ENCODE data around the gene MTAP. TPM values are rescaled to one million over a fixed set of nuclear protein-coding genes. Genes with fewer than 3 reads are reported as not detected.

The MTAP gene
- total RNA-seq, 1 donor from 2014 or later = 25.7 TPM

DNA sequence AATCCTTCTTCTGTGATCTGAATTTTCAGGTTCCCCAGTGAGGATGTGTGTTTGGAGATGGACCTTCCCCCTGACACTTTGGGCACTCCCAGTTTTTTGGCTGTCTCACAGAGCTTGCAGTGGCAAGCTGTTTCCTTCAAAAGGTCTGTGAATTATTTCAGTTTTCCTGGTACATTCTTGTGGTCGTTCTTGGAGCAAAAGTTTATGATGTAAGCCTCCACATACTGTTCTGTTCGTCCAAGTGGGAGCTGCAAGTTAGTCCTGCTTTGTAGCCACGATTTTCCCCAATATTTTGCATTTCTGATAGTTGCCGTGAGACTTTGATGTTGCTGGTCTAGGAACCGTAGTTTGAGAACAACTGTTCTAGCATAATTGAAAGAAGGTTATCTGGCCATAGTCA lies 88.3 kb downstream of the MTAP start:
- no peak for DNase-seq
- intact Hi-C loops (cut with micrococcal nuclease) = no loop called here
- no peak for ATAC-seq

DNA sequence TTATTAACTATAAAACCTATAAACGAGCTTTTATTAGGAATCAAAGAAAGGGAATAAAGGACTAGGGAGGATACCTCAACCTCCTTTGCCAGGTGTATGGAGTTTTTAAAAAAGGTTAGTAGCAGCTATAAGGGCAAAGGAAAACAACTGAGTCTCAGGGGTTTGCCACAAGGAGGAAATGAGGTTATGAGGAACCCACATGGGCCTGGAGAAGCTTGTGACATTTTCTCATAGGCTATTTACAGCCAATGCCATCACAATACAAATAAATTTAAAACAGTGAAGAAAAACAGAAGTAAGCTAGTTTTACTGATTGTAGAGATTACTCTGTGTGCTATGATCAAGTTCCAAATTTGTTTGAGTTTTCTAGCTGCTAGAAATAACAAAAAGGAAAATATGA lies 99.1 kb downstream of the MTAP start:
- ATAC-seq (no peak), DNase-seq (no peak)
- intact Hi-C loops (cut with micrococcal nuclease) = no loop called here

GRCh38 chr9:21902136-21902535 lies 99.7 kb downstream of the MTAP start:
- intact Hi-C loops (cut with micrococcal nuclease) = no loop called here
- ATAC-seq (no peak), DNase-seq (no peak)

GRCh38 chr9:21903380-21903965 lies 101.0 kb downstream of the MTAP start:
- no peak for DNase-seq
- no peak for ATAC-seq
- intact Hi-C loops (cut with micrococcal nuclease) = no loop called here

DNA sequence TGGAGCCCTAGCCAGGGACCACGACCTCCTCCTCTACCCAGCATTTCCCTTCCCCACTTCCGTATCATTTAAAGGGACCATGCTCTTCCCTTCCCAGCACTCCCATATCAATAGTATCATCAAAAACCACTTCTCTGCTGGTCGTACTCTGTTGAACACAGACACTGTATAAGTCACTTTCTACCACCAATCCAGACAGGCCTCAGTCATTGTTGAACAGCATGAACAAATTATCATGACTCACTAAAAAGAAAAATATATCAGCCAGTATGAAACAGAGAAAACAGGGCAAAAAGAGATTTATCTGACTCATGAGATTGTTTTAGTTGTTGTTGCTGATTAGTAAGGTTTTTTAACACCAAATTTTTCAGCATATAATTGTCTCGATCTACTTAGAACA lies 101.9 kb downstream of the MTAP start:
- intact Hi-C loops (cut with micrococcal nuclease) = no loop called here
- no peak for DNase-seq
- ATAC-seq = no peak

- intact Hi-C loops (cut with micrococcal nuclease) = no loop called here
- ATAC-seq (no peak), DNase-seq (no peak)
Measured at GRCh38 chr9:21904776-21905175, 102.3 kb downstream of the MTAP start.

- no peak for ATAC-seq
- DNase-seq = no peak
- intact Hi-C loops (cut with micrococcal nuclease) = no loop called here
Measured at GRCh38 chr9:21906213-21906612, 103.8 kb downstream of the MTAP start.

GRCh38 chr9:21906881-21907280 lies 104.4 kb downstream of the MTAP start:
- ATAC-seq (no peak), DNase-seq (no peak)
- intact Hi-C loops (cut with micrococcal nuclease) = no loop called here

DNA sequence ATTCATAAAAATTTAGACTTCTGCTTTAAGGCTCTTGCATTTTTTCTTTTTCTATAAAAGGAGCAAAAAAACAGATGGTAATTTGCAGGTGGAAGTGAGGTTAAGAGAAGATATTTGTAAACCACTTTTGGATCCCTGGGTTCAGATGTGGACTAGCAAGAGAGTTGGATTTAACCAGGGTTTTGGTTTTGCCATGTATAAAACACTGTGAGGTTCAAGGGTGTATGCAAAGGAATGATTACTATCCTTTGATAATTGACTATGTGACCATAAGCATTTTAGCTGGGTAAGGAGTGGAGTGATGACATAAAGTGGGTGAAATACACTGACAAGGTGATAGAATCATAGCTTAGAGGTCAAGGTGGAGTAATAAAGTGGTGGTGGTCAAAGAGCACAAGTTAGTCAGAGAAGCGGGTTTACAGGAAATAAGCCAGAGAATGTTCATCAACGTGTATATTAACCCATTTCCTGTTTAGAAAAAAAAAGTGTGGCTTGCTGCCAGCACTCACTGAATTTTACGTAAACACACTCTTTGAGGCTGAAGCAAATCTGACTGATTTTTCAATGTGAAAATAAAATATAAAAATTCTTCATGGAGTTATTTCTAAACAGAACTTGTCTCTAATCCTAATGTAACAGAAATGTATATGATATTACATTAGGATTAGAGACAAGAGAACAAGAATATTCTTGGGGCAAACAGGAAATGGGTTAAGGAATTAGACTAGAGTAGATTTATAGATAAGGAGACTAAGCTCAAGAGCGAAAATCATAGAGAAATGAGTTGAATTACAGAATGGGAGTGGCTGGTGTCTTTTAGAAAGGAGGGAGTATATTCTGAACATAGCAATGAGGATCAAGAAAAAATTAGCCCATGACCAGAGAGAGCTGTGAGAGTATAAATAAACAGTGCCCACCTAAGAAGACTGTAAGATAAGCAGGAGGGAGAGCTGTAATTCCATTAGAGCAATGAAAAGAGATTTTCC lies 117.2 kb downstream of the MTAP start:
- no peak for DNase-seq
- no peak for ATAC-seq
- intact Hi-C loops (cut with micrococcal nuclease) = no loop called here

DNA sequence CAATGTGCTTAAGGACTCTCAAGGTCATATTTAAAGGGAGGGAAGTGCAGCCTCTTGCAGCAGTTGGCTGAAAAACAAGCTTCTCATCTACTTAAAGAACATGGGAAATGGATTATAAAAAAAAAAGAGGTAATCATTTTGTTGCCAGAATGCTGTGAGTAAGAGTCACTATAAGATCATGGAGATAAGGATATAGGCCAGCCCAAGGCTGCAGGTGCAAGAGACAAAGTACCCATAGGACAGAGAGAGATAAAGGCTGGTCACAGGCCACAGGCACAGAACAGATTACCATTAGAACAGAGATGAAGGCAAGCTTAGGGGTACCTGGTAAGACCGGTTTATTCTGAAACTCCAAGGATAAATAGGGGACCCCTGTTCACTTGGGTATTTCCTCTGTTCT lies 121.3 kb downstream of the MTAP start:
- ATAC-seq = no peak
- DNase-seq = no peak
- intact Hi-C loops (cut with micrococcal nuclease) = no loop called here

DNA sequence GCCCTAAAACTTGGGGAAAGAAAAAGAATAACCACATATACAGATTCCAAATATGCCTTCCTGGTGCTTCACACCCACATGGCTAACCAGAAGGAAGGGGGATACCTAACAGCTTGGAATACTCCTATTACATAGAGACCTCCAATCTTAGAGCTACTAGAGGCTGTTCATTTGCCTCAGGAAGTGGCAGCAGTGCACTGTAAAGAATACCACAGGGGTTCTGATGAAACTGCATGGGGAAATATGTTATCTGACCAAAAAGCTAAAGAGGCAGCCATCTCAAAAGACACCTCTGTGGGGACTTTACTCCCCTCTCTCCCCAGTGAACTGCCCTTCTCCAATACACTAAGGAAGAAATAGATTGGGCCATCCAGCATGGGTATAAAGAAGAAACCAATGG lies 125.3 kb downstream of the MTAP start:
- no peak for DNase-seq
- intact Hi-C loops (cut with micrococcal nuclease) = no loop called here

DNA sequence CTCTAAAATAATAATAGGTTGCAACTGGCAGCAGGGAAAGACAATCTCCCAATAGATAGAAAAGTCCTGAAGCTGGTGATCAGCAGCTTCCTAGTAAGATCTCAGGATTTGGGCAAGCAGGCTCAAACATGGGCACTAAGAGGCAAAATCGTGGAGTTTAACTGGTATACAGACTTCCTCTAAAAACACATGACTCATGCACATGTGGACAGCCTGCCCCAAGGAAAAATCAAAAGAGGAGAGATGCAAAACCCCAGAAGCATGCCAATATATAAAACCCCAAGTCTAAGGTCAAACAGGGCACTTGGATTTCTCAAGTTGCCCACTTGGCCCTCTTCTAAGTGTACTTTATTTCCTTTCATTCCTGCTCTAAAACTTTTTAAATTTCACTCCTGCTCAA lies 129.0 kb downstream of the MTAP start:
- ATAC-seq = no peak
- intact Hi-C loops (cut with micrococcal nuclease) = no loop called here
- DNase-seq = no peak

More for the DNA sequence above, 125.3 kb downstream of the MTAP start:
- ATAC-seq = no peak

- DNase-seq (no peak), ATAC-seq (no peak)
- intact Hi-C loops (cut with micrococcal nuclease) = no loop called here
Measured at GRCh38 chr9:21933281-21933680, 130.8 kb downstream of the MTAP start.

DNA sequence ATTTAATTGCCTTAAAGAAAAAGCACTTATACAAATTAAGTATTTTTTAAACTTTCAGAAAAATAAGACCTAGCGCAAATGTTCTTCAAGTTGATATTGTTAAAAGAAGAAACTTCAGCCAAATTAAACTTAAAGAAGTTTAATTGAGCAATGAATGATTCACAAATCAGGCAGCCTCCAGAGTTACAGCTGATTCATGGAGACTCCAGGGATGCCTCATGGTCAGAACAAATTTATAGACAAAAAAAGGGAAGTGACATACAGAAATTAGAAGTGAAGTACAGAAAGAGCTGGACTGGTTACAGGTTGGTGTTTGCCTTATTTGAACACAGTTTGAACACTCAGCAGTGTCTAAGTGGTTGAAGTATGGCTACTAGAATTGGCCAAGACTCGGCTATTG lies 131.4 kb downstream of the MTAP start:
- ATAC-seq = no peak

GRCh38 chr9:21935631-21936030 lies 133.2 kb downstream of the MTAP start:
- no peak for ATAC-seq
- intact Hi-C loops (cut with micrococcal nuclease) = no loop called here
- no peak for DNase-seq

More for the DNA sequence above, 131.4 kb downstream of the MTAP start:
- intact Hi-C loops (cut with micrococcal nuclease) = no loop called here
- DNase-seq = no peak

GRCh38 chr9:21936161-21936560 lies 133.7 kb downstream of the MTAP start:
- no peak for ATAC-seq
- intact Hi-C loops (cut with micrococcal nuclease) = no loop called here

DNA sequence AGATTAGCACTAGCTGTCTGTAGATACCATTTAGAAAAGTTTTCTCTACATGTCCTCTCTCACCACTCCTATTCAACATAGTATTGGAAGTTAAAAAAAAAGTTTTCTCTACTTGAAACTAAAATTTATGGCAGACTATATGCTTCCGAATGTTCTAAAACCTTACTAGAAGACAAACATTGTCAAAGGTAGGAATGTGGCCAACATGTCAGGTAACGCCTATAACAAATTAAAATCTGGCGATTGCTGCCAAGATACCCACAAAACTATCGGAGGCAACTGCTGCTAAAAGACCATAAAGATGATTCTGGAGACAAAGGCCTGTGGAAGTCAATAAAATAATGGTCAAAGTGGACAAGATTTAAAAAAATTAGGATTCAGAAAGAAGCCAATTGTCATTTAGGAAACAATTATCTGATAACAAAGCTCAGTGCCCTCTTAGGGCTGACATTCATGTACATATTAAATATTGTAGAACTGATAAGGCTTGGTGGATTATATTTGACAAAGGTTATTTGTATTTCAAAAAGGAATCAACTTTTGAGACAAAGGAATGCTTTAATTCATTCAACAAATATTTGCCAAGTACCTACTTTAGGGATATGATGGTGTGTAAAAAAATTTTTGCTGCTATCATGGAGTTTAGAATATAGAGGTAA lies 139.0 kb downstream of the MTAP start:
- ATAC-seq (no peak), DNase-seq (no peak)
- intact Hi-C loops (cut with micrococcal nuclease) = no loop called here

More at GRCh38 chr9:21936161-21936560, 133.7 kb downstream of the MTAP start:
- no peak for DNase-seq

GRCh38 chr9:21943464-21943863 lies 141.0 kb downstream of the MTAP start:
- ATAC-seq (no peak), DNase-seq (no peak)
- intact Hi-C loops (cut with micrococcal nuclease) = no loop called here

- no peak for DNase-seq
- intact Hi-C loops (cut with micrococcal nuclease) = no loop called here
- ATAC-seq = no peak
Measured at GRCh38 chr9:21945606-21946005, 143.2 kb downstream of the MTAP start.

GRCh38 chr9:21958833-21959232 lies 156.4 kb downstream of the MTAP start:
- intact Hi-C loops (cut with micrococcal nuclease) = no loop called here
- ATAC-seq = no peak
- no peak for DNase-seq
